HUDEP-2 (cell line): ENCODE results near the gene HUWE1.
"Not testable (repeated sequence)": the region's sequence is repeated elsewhere in the genome, so short reads cannot be mapped to it uniquely, and the experiment has no call there.

Source experiments
- DNase-seq, 76 experiments: peaks; one replicate each; lab custom pipeline; 2025; ENCODE audit not compliant: unreplicated experiment in 76 of 76; lab: John Stamatoyannopoulos, UW

The HUWE1 gene

GRCh38 chrX:53531255-53531966 is 155.1 kb downstream of the HUWE1 start:
- not testable (repeated sequence) for DNase-seq

GRCh38 chrX:53526999-53527398 is 159.5 kb downstream of the HUWE1 start:
- DNase-seq: no peak

- peak in 12 of 76 experiments; percentile 0 to 32 (median 4) for DNase-seq
Observed at GRCh38 chrX:53511322-53511721, 175.2 kb downstream of the HUWE1 start.

GRCh38 chrX:53504035-53504434 is 182.5 kb downstream of the HUWE1 start:
- not testable (repeated sequence) for DNase-seq

- peak in 1 of 76 experiments; percentile 0 for DNase-seq
Observed at GRCh38 chrX:53494436-53494835, 192.1 kb downstream of the HUWE1 start.

GRCh38 chrX:53486285-53486684 is 200.2 kb downstream of the HUWE1 start:
- no peak for DNase-seq

GRCh38 chrX:53483838-53484405 is 202.6 kb downstream of the HUWE1 start:
- no peak for DNase-seq

- DNase-seq: no peak
Observed at GRCh38 chrX:53483416-53483815, 203.1 kb downstream of the HUWE1 start.
